ENCODE data around the gene DPYD. TPM values are rescaled to one million over a fixed set of nuclear protein-coding genes. Genes with fewer than 3 reads are reported as not detected.

DPYD gene
- total and polyA plus RNA-seq, 9 of the 15 experiments (the other 6 are each of a cell fraction or from before 2014, with no cell fraction given): 0.03 to 0.25 (median 0.08) TPM; not detected in 2

- TF ChIP-seq FOXA3 (CRISPR knock-in tag; conservative IDR thresholded peaks at IDR 0.05 in 1 of 2, IDR thresholded peaks at IDR 0.05 in 1 of 2) (no peak), ZKSCAN3 (CRISPR knock-in tag; IDR thresholded peaks at IDR 0.05) (no peak), STAT5A (IDR thresholded peaks at IDR 0.05; ENCODE audit: borderline replicate concordance, low read length) (no peak), ZNF512 (tag; IDR thresholded peaks at IDR 0.05) (no peak), CBFB (CRISPR knock-in tag; IDR thresholded peaks at IDR 0.05) (no peak)
These were observed 274.8 kb downstream of the DPYD start (continued) for GRCh38 chr1:97646071-97646470.

GRCh38 chr1:97640677-97641076 is 280.2 kb downstream of the DPYD start:
- Histone ChIP-seq H3K36me3 (ENCODE audit: control insufficient read depth, insufficient read depth, low read length) (no peaks in the 10 kb centered on the region), H3K27ac (ENCODE audit: extremely low read depth, low read depth, low read length) (no peak overlapping the region), H3K9ac (ENCODE audit: insufficient read depth in 1 of 2, low read depth in 2 of 2, low read length in 2 of 2) (no peak overlapping the region), H3K4me1 (replicated peaks in 1 of 2; ENCODE audit: control insufficient read depth in 2 of 2, insufficient read depth in 2 of 2, low read length in 2 of 2) (no peaks in the 10 kb centered on the region), H2AFZ (ENCODE audit: low read depth, low read length) (no peak overlapping the region), H3K9me3 (replicated peaks; ENCODE audit: control insufficient read depth, insufficient read depth, low read depth, low read length) (no peaks in the 10 kb centered on the region), H3K4me2 (ENCODE audit: insufficient read depth, low read length) (no peak overlapping the region), H3K4me3 (no peak overlapping the region), H3K27me3 (ENCODE audit: control insufficient read depth in 2 of 2, insufficient read depth in 2 of 2, low read length in 2 of 2) (no peaks in the 10 kb centered on the region), H4K20me1 (replicated peaks; ENCODE audit: control insufficient read depth, insufficient read depth, low read length) (no peaks in the 10 kb centered on the region), H3K9me1 (ENCODE audit: control insufficient read depth, insufficient read depth, low read length) (no peaks in the 10 kb centered on the region), H3K79me2 (ENCODE audit: control insufficient read depth, insufficient read depth, low read length) (no peaks in the 10 kb centered on the region)
- no peak for DNase-seq (ENCODE audit: extremely low read depth in 1 of 4, low spot score in 3 of 4)
- FAIRE-seq: no peak
- no TSS peak for BruUV-seq (replicated peaks)
- intact Hi-C loops (cut with micrococcal nuclease): no loop called here
- in situ Hi-C loops (cut with MboI): no loop called here
- no peak for ATAC-seq
- CTCF ChIA-PET (ENCODE audit: low intra/inter-chr PET ratio): no interaction called here
- POLR2A ChIA-PET: no interaction called here
- TF ChIP-seq SNAPC5 (CRISPR knock-in tag; IDR thresholded peaks at IDR 0.05) (no peak), HDGF (IDR thresholded peaks at IDR 0.05) (no peak), KLF13 (tag; IDR thresholded peaks at IDR 0.05; ENCODE audit: borderline replicate concordance, low read depth) (no peak), NR3C1 (CRISPR knock-in tag; IDR thresholded peaks at IDR 0.05) (no peak), E2F4 (CRISPR knock-in tag; IDR thresholded peaks at IDR 0.05; ENCODE audit: low read depth) (no peak), ELK1 (CRISPR knock-in tag; IDR thresholded peaks at IDR 0.05) (no peak), ZNF280B (CRISPR knock-in tag; IDR thresholded peaks at IDR 0.05) (no peak)
